Fibroblast of gingiva (primary cell): ENCODE data around the gene SMOC2.
"Not testable (repeated sequence)": the region's sequence is repeated elsewhere in the genome, so short reads cannot be mapped to it uniquely, and the experiment has no call there.

Source experiments
- DNase-seq: peaks from one replicate; pipeline ENCODE4 v3.0.0-alpha.2; 2011; ENCODE audit warnings: low read depth

The SMOC2 gene

GRCh38 chr6:168658059-168658458 lies 217.1 kb downstream of the SMOC2 start:
- DNase-seq, result no peak

DNA sequence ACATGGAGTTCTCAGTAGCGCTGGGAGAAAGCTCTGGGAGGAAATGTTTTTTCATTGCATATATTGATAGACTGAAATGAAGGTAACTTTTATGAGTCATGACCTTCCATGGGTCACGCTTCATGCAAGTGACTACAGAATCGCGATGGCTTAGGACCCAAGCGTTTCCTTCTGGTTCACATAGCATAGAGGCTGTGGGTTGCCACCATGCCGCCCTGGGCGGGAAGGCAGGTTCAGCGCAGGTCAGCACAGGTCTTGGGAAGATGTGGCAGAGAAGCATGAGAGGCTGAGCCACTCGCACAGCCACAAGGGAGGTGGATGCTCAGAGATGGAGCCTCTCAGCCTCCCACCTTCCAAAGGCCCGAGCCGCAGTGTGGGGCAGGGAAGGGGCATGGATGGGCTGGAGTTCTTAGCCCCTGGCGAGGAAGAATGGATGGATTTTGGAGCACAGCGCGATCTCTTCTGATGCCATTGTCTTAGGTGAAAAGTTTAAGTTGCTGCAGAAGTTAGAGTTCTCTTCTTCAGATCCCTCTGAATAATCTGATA lies 219.5 kb downstream of the SMOC2 start:
- DNase-seq, result no peak

DNA sequence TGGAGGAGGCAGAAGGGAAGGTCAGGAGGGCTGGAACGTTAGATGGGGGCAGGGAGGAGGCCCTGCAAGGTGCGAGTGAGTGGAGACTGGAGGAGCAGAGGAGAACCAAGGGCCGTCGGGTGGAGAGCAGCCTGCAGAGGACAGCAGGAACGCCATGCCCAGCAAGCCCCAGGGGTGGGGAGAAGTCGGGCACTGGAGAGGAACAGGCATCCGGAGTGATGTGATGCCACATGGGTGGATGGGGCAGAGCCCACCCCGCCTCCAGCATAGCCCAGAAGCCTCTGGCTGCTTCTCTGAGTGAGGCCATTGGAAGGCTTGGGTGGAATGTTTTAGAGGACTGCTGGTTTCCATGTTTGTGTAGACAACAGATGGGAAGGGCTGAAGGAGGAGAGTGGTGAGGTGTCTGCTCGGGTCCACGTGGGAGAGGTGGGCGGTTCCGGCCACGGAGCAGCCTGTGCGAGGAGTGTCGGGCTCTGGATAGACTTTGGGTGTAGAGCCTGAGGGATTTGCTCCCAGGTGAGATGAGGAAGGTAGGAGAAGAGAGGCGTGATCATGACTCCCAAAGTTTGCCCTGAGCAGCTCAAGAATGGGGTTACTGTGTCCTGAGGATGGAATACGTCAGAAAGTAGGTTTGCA lies 221.4 kb downstream of the SMOC2 start:
- DNase-seq, result no peak

DNA sequence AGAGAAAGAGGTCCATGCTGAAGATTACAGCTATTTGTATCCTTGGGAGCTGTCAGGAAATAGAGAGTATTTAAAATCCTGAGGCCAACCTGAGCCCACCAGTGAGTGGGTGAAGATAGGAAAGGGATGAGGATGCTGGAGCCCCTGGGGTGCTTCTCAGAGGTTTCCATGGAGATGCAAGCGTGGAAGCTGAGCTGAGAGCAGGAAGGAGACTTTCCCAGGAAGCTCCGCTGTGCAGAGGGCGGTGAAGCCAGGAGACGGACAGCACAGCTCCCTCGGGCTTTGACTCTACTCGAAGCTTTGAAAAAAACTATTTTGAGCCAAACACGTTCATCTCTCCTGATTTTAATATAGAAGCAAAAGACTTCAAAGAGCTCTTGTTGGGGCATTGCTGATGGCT lies 222.1 kb downstream of the SMOC2 start:
- DNase-seq, result no peak

- no peak for DNase-seq
These were observed 224.0 kb downstream of the SMOC2 start for GRCh38 chr6:168664956-168665355.

GRCh38 chr6:168666170-168666569 lies 225.2 kb downstream of the SMOC2 start:
- no peak for DNase-seq

DNA sequence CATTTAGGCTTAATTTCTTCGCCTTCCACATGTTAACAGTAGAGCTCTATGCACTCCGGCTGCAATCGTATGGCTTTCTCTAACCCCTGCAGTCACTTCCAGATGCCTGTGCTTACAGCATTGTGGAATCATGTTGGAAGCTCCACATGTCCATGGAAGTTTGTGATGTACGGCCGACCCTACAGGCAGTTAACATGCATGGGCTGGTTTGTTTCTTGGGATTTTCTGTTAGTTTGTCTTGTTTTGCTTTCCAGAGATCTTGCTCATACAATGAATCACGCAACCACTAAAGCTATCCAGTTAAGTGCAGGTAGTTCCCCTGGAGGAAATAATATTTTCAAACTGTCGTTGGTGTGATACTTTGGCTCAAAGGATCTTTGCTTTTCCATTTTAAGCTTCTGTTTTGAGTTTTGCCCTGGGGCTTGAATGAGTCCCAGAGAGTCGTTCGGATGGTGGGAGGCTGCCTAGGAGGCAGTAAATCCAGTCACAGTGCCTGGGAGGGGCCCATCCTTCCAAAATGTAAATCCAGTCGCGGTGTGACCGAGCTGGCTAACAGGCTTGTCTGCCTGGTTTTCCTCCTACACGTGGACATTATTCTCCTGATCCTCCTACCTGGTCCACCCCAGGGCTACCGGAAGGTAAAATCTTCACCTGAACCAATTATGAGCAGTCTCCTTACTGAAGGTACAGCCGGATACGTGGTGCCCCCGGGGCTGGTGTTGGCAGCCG lies 225.9 kb downstream of the SMOC2 start:
- DNase-seq, result no peak

- no peak for DNase-seq
These were observed 226.4 kb downstream of the SMOC2 start for GRCh38 chr6:168667428-168667805.

- DNase-seq, result no peak
These were observed 229.5 kb downstream of the SMOC2 start for GRCh38 chr6:168670401-168670985.

- DNase-seq, result no peak
These were observed 230.3 kb downstream of the SMOC2 start for GRCh38 chr6:168671028-168671862.

GRCh38 chr6:168671863-168672546 lies 231.0 kb downstream of the SMOC2 start:
- no peak for DNase-seq

GRCh38 chr6:168674595-168674994 lies 233.6 kb downstream of the SMOC2 start:
- DNase-seq, result no peak

- DNase-seq, result no peak
These were observed 234.4 kb downstream of the SMOC2 start for GRCh38 chr6:168675375-168675774.

DNA sequence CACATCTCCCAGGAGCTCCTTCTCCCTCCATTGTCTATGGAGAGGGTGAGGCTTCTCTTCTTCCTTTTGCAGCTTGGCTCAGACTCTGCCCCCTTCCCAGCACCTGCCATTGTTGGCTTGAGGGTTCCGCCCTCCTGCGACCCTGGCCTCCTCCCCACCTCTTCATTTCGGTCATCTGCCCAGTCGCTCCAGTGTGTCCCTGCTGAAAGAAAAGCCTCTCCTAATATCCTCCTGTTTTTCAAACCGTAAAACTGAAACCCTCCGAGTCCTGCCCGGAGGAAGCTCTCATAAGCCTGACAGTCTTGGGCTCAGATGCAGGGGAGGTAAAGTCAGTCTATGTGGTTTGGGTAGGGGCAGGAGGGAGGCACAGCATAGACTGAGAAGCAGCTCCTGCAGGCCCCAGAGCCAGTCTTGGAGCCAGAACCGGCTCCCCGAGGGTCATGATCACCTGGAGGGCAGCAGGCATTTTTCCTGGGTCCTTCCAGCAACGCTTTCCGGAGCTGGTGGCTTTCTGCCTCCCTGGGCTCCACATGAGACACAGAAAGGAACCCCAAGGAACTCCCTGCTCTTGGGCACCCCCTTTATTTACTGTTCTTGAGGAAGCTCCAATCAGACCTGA lies 235.1 kb downstream of the SMOC2 start:
- no peak for DNase-seq

DNA sequence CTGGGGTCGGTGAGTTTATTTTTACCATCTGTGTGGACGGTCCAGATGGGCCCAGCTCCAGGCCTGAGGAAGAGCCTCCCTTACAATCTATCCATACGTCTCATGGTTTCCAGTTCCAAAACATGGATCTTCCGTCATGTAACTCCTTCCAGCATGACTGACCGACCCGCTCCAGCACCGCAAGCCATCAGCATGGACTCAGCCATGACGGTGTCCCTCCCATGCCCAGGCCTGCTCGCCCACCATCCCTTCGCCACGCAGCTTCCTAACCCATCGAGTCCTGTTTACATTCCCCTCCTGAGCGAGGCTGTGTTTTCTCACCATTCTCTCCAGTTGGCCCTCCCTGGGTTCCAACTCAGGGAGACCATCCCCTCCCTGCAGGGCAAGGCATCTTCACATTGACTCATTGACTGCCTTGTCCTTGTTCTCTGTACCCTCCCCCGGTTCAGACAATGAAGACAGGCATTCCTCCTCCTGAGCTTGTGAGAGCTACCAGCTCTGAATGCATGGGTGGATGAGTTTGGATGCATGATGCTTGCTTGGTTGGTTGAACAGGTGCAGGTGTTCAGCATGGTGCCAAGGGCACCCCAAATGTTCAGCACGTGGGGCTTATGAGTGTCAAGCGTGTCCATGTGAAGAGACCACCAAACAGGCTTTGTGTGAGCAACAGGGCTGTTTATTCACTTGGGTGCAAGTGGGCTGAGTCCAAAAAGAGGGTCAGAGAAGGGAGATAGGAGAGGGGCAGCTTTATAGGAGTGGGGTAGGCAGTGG lies 235.8 kb downstream of the SMOC2 start:
- no peak for DNase-seq

DNA sequence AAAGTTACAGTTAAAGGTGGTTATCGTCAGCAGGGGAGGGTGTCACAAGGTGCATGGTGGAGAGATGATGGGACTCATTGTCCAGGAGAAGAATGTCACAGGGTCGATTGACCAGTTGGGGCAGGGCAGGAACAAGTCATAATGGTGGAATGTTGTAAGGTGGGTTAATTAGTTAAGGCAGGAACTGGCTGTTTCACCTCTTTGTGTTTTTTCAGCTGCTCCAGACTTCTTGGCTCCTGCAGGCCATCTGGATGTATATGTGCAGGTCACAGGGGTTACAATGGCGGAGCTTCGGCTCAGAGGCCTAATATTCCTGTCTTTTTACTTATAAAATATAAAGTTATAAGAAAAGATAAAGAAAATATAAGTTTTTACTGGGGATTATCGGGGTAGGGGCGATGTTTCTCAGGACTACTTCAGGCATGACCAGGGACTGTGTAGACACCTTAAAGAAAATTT lies 236.4 kb downstream of the SMOC2 start:
- DNase-seq, result not testable (repeated sequence)

DNA sequence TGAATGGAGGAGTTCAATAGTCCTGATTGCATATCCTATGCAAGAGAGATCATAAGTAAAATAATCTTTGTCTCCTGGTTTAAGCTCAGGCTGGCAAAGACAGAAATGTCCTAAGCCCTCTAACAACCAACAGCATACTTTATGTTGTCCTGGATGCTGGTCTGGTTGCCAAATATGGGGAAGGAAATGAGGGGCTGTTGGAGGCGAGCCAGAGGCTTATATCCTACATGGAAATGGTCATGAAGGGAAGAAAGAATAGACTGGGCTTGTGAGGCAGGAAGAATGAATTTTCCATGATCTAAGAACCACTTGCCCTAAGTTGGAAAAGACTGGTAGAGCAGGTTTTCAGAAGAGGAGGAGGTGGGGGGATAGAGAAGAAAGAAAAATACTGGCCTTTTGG lies 237.1 kb downstream of the SMOC2 start:
- no peak for DNase-seq

GRCh38 chr6:168678588-168678987 lies 237.6 kb downstream of the SMOC2 start:
- DNase-seq, result no peak

DNA sequence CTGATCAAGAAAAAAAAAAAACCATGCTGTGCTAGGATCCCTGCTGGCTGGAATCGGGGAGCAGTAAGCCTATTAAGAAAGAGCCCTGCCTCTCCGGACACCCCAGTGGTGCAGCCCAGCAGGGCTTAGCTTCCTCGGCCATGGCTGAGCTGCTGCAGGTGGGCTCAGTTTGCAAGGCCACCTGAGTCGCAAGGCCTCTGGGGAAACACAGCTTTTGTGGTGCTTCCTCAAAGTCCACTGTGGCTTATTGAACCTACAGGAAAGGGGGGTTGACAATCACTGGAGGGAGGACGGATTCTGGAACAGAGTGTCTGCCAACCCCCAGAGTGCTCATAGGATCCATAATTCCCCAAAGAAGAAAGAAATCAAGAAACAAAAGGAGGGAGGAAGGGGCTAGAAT lies 240.8 kb downstream of the SMOC2 start:
- DNase-seq, result no peak

DNA sequence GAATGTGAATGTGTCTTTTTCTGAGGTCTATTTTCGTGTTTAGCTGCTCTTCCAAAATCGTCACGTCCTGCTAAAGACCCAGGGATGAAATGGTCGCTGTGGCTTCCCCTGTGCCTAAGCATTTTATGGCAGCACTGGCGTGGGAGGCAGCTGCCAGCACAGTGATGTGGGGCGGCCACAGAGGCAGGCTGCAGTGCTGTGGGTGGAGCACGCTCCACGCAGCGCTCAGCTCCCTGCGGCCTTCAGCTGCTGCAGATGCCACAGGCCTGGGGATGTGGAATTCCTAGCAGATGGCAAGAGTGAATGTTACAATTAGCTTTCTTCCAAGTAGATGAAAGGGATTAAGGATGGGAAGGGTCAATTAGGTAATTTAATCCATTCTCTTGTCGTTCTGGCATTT lies 242.6 kb downstream of the SMOC2 start:
- DNase-seq, result no peak
